Gastrocnemius medialis (tissue), 4 donors: ENCODE measurements around the gene TRIM44. TPM values are rescaled to one million over a fixed set of nuclear protein-coding genes. Genes with fewer than 3 reads are reported as not detected.

ENCODE experiments used
- ATAC-seq, 2 donors: fragments of 150-250 bp; one replicate each; pipeline ENCODE4 v1.9.1; 2016
- DNase-seq, 2 donors: peaks; one replicate each; pipeline ENCODE4 v3.0.0-alpha.2; 2019
- H3K27ac ChIP-seq, 4 donors: fragments of 200-600 bp; sonication (generic); 1 replicate in 1 of 4; 2 replicates in 3 of 4; pipeline ENCODE4 v1.5.1; 2016 to 2018; ENCODE audit warnings: mild to moderate bottlenecking in 2 of 4, moderate library complexity in 1 of 4
- H3K27me3 ChIP-seq, 3 donors: fragments of 200-600 bp; sonication (generic) in 2 of 3; 1 replicate in 1 of 3; 2 replicates in 2 of 3; pipeline versions ENCODE4 v1.5.1 to v1.6.0; 2016 to 2019; ENCODE audit warnings: mild to moderate bottlenecking in 1 of 3, moderate library complexity in 1 of 3
- H3K36me3 ChIP-seq, 2 donors: fragments of 200-600 bp; sonication (generic) in 1 of 2; one replicate each; pipeline ENCODE4 v1.5.1; 2017 to 2018
- H3K4me1 ChIP-seq, 2 donors: fragments of 200-600 bp; sonication (generic) in 1 of 2; one replicate each; pipeline ENCODE4 v1.5.1; 2016 to 2017; ENCODE audit warnings: mild to moderate bottlenecking in 2 of 2
- H3K4me3 ChIP-seq, 4 donors: fragments of 200-600 bp; sonication (generic) in 3 of 4; 1 replicate in 1 of 4; 2 replicates in 3 of 4; pipeline ENCODE4 v1.5.1; 2016 to 2019; ENCODE audit warnings: mild to moderate bottlenecking in 2 of 4
- H3K9me3 ChIP-seq, 3 donors: fragments of 200-600 bp; sonication (generic) in 2 of 3; 1 replicate in 1 of 3; 2 replicates in 2 of 3; pipeline ENCODE4 v1.5.1; 2016 to 2019
- POLR2A ChIP-seq, 2 donors: fragments of 450-650 bp; IDR thresholded peaks; one replicate each; pipeline ENCODE4 v1.6.1; 2017; ENCODE audit warnings: antibody characterized with exemption in 2 of 2, mild to moderate bottlenecking in 2 of 2, moderate library complexity in 2 of 2
- in situ Hi-C, 4 donors: fragments of 200-750 bp; cut with MboI; loops; one replicate each; pipeline versions ENCODE4 v1.15.0 to v1.8.0; 2017; ENCODE audit warnings: low sequenced_read_pairs in 4 of 4
- intact Hi-C: fragments of 100-400 bp; cut with DNase I; formaldehyde crosslinking; loops from one replicate; pipeline ENCODE4 v1.15.1; 2023; ENCODE audit warnings: low total_unique reads
- total RNA-seq, 4 donors: library from RNA; depleted of rRNA; stranded (reverse); fragments of >200 nt; gene quantifications; one replicate each; pipeline versions ENCODE4 v1.1.0 to v1.2.3, GENCODE V29; 2016
- TF ChIP-seq, protein P1 (sequence below), 5 experiments: fragments of 450-650 bp in 3 of 5; fragments of 200-600 bp in 2 of 5; sonication (generic) in 2 of 5; IDR thresholded peaks in 4 of 5; conservative IDR thresholded peaks in 1 of 5; 1 replicate in 4 of 5; 2 replicates in 1 of 5; pipeline ENCODE4 v1.5.1; 2016 to 2019; ENCODE audit warnings: antibody characterized with exemption in 5 of 5, mild to moderate bottlenecking in 3 of 5, moderate library complexity in 3 of 5

Gene TRIM44
- total RNA-seq, 4 donors from 2014 or later, result 25.5 to 30.5 (median 26.2) TPM

DNA sequence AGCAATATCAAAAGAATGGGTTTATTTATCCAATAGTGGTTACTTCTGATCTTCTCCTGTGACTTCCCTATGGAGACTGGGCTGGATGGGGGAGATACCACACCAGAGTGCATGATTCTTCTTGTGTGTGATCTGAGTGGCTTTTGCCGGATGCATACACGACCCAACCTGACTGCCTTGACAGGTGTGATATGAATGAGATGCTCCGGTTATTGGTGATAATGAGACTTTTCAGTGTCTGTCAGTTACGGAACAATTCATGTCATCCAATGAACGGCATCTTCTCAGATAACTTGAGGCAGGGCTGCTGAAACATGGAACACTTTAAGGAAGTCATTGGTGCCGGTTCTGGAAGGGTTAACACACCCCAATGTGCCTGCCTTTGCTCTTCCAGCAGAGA is 26.6 kb upstream of the TRIM44 start:
- ATAC-seq, result no peak
- in situ Hi-C loops, result no loop called here
- Histone ChIP-seq H3K27me3 (peaks cover 0 to 5% (median 0%) of the 10 kb centered on the region in 3 donors), H3K27ac (no peak overlapping the region), H3K36me3 (no peaks in the 10 kb centered on the region), H3K4me3 (no peak overlapping the region), H3K9me3 (no peaks in the 10 kb centered on the region), H3K4me1 (no peaks in the 10 kb centered on the region)
- TF ChIP-seq POLR2A (IDR thresholded peaks at IDR 0.05), result no peak
- TF ChIP-seq, protein P1, sequence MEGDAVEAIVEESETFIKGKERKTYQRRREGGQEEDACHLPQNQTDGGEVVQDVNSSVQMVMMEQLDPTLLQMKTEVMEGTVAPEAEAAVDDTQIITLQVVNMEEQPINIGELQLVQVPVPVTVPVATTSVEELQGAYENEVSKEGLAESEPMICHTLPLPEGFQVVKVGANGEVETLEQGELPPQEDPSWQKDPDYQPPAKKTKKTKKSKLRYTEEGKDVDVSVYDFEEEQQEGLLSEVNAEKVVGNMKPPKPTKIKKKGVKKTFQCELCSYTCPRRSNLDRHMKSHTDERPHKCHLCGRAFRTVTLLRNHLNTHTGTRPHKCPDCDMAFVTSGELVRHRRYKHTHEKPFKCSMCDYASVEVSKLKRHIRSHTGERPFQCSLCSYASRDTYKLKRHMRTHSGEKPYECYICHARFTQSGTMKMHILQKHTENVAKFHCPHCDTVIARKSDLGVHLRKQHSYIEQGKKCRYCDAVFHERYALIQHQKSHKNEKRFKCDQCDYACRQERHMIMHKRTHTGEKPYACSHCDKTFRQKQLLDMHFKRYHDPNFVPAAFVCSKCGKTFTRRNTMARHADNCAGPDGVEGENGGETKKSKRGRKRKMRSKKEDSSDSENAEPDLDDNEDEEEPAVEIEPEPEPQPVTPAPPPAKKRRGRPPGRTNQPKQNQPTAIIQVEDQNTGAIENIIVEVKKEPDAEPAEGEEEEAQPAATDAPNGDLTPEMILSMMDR (IDR thresholded peaks at IDR 0.05 in 4 of 5, conservative IDR thresholded peaks at IDR 0.05 in 1 of 5), result no peak
- no peak for DNase-seq
- intact Hi-C loops, result no loop called here

DNA sequence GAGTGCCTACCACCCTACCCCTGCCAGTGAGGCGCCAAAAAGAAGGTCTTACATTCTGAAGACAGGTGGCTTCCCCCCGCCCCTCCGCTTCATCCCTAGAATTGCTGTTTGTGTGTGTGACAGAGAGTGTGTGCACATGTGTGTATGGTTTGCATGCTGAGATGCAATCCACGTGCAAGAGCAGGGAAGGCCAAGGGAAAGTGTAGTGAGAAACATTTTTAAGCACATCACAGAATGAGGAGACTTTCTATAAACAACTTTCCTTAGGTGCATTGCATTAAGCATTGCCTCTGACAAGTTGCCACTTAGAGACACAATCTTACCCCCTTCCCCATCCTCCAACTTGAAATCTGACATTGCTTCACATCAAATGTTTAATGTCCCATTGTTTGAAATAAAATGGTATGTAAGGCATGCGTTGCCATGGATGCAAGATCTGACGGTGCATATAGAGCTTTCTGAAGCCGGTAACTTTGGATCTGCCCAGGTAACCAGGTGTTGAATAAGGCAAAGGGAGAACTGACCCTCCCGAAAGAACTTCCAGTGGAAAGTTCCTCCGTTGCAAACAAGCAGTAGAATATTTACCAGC is 22.9 kb upstream of the TRIM44 start:
- Histone ChIP-seq H3K4me3 (no peak overlapping the region), H3K36me3 (no peaks in the 10 kb centered on the region), H3K27me3 (no peaks in the 10 kb centered on the region), H3K27ac (no peak overlapping the region), H3K9me3 (no peaks in the 10 kb centered on the region), H3K4me1 (no peaks in the 10 kb centered on the region)
- intact Hi-C loops, result no loop called here
- ATAC-seq (no peak), DNase-seq (no peak)
- in situ Hi-C loops, result no loop called here
- TF ChIP-seq, protein P1 (IDR thresholded peaks at IDR 0.05 in 4 of 5, conservative IDR thresholded peaks at IDR 0.05 in 1 of 5), result no peak
- TF ChIP-seq POLR2A (IDR thresholded peaks at IDR 0.05), result no peak

DNA sequence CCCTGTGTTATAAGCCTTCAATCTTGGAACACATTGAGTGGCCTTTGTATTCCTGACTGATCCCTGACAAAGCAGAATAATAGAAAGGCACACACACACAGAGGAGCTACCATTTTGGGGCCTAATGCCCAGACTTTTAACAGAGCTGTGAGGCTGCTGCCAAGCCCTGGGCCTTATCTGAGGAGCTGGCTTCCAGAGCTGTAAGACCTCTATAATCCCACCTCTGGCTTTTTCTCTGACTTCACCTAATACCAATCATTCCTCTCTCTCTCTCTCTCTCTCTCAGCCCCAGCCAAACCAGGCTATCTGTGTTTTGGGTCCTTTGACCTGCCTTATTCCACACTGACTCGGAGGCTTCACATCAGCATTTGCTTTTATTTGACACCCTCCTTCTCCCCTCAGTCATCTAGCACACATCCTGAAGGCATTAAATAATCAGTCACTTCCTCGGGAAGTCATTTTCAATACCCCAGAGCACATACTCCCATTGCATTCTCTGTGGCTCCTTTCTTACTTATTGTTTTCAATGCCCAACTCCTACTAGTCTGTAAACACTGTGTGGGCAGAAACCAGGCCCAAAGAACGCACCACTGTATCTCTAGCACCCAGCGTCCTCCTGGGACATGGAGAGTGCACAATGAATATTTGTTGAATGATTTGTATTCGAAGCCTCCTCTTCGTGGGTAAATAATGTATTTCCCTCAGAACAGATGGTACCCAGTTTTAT is 21.2 kb upstream of the TRIM44 start:
- H3K4me3 ChIP-seq, result no peak overlapping the region
- no peak overlapping the region for H3K27ac ChIP-seq
- H3K4me1 ChIP-seq, result no peaks in the 10 kb centered on the region
- in situ Hi-C loops (no loop called here), intact Hi-C loops (no loop called here)
- no peak for ATAC-seq
- H3K27me3 ChIP-seq, result no peaks in the 10 kb centered on the region
- H3K36me3 ChIP-seq, result no peaks in the 10 kb centered on the region
- no peak for TF ChIP-seq POLR2A (IDR thresholded peaks at IDR 0.05)
- TF ChIP-seq, protein P1 (IDR thresholded peaks at IDR 0.05 in 4 of 5, conservative IDR thresholded peaks at IDR 0.05 in 1 of 5), result no peak
- no peaks in the 10 kb centered on the region for H3K9me3 ChIP-seq
- DNase-seq, result no peak

DNA sequence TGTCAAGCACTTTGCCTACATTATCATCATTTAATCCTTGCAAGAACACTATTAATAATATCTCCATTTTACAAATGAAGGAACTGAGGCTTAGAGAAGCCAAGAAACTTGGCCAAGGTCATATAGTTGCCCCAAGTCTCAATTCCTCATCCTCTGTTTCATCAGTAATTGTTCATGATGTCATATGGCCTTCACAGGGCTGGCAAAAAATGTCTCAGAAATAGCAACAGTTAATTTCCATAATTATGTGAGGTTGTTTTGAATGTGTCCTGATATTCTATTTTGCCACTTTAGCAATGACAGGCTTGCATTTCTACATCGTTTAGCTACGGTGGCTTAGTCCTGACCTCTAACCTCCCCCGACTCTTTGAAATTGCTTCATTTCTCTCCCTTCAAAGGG is 20.6 kb upstream of the TRIM44 start:
- no peak overlapping the region for H3K4me3 ChIP-seq
- DNase-seq (no peak), ATAC-seq (no peak)
- no peaks in the 10 kb centered on the region for H3K9me3 ChIP-seq
- H3K36me3 ChIP-seq, result no peaks in the 10 kb centered on the region
- intact Hi-C loops, result no loop called here
- in situ Hi-C loops, result no loop called here
- TF ChIP-seq POLR2A (IDR thresholded peaks at IDR 0.05), result no peak
- TF ChIP-seq, protein P1 (IDR thresholded peaks at IDR 0.05 in 4 of 5, conservative IDR thresholded peaks at IDR 0.05 in 1 of 5), result no peak
- no peaks in the 10 kb centered on the region for H3K4me1 ChIP-seq
- H3K27me3 ChIP-seq, result no peaks in the 10 kb centered on the region
- H3K27ac ChIP-seq, result no peak overlapping the region
